ENCODE data around the gene MPZ. TPM values are rescaled to one million over a fixed set of nuclear protein-coding genes. Genes with fewer than 3 reads are reported as not detected.

Gene MPZ
- total and polyA plus RNA-seq, 9 of the 15 experiments (the other 6 are each of a cell fraction or from before 2014, with no cell fraction given): 0.22 to 16.6 (median 10.9) TPM

DNA sequence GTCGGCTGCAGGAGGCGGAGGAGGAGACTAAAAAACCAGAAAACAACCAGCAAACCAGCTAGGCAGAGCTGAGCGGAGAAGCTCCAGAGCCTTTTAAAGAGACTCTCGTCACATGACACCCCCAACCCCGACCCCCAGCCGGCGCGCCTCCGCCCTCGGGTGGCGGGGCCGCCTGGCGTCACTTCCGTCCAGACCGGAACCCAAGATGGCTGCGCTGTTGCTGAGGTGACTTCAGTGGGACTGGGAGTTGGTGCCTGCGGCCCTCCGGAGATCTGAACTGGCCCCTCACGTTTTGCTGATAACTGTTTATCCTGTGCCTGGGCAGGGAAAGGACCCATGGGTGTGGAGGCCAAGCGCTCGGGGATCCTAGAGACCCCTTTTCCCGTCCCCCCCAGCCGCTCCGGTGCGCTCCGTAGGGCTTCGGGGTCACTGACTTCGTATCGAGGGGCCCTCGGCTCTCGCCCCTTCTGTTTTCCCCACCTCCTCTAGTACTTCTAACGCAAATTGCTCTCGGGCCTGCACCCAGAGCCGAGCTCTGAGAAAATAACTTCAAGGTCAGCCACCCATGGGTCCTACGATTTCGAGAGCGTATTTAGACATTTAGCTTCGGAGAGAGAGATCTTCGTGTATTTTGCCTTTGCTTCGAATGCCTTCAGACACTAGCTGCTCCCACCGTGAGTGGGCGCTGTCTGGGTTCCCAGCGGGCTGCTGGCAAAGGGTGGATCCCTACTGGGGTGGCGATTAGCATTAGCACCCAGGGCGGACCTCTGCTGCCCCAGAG, 4.6 kb upstream of the MPZ start, which contains the start of gene SDHC (continued):
- TF ChIP-seq CHD4 (IDR thresholded peaks at IDR 0.05; ENCODE audit: insufficient read depth, insufficient replicate concordance, low read depth, low read length, poor library complexity, severe bottlenecking) (no peak), JUN (IDR thresholded peaks at IDR 0.05; ENCODE audit: borderline replicate concordance, low read depth, low read length) (no peak), JUN (CRISPR knock-in tag; IDR thresholded peaks at IDR 0.05; ENCODE audit: borderline replicate concordance) (peak; percentile 56; the same call in 1 of the 2 replicates), HNRNPK (IDR thresholded peaks at IDR 0.05; ENCODE audit: low read depth, low read length, poor library complexity, severe bottlenecking) (no peak), NR2C2 (CRISPR knock-in tag; IDR thresholded peaks at IDR 0.05) (0 out of 2 replicates have a peak, but pooled peaks have one; percentile 24), NR2C2 (tag; IDR thresholded peaks at IDR 0.05) (peak; percentile 91), TRIM28 (IDR thresholded peaks at IDR 0.05) (0 out of 2 replicates have a peak, but pooled peaks have one; percentile 14), ZNF23 (CRISPR knock-in tag; IDR thresholded peaks at IDR 0.05) (no peak), RBM22 (IDR thresholded peaks at IDR 0.05; ENCODE audit: low read depth, low read length, poor library complexity, severe bottlenecking) (peak; percentile 67), STAT5B (CRISPR knock-in tag; IDR thresholded peaks at IDR 0.05) (no peak), MEIS2 (IDR thresholded peaks at IDR 0.05; ENCODE audit: partially characterized antibody) (no peak), PHF8 (IDR thresholded peaks at IDR 0.05; ENCODE audit: borderline replicate concordance, low read length) (peak; percentile 98), PCBP1 (IDR thresholded peaks at IDR 0.05; ENCODE audit: low read depth, low read length, poor library complexity, severe bottlenecking) (no peak), CBX3 (IDR thresholded peaks at IDR 0.05; ENCODE audit: borderline replicate concordance in 1 of 2, low read length in 2 of 2) (peak in 1 of 2 experiments; percentile 66; a peak in 1 of 3 replicates), ZNF431 (CRISPR knock-in tag; IDR thresholded peaks at IDR 0.05) (no peak), FIP1L1 (IDR thresholded peaks at IDR 0.05; ENCODE audit: low read depth, low read length, poor library complexity, severe bottlenecking) (no peak), SMARCE1 (IDR thresholded peaks at IDR 0.05) (no peak), PTRF (tag; IDR thresholded peaks at IDR 0.05) (no peak), SAP30 (IDR thresholded peaks at IDR 0.05; ENCODE audit: borderline replicate concordance, insufficient read depth, low read depth, low read length, poor library complexity, severe bottlenecking) (peak; percentile 61), SMAD3 (CRISPR knock-in tag; conservative IDR thresholded peaks at IDR 0.05) (no peak)
- TF ChIP-seq, protein P1, sequence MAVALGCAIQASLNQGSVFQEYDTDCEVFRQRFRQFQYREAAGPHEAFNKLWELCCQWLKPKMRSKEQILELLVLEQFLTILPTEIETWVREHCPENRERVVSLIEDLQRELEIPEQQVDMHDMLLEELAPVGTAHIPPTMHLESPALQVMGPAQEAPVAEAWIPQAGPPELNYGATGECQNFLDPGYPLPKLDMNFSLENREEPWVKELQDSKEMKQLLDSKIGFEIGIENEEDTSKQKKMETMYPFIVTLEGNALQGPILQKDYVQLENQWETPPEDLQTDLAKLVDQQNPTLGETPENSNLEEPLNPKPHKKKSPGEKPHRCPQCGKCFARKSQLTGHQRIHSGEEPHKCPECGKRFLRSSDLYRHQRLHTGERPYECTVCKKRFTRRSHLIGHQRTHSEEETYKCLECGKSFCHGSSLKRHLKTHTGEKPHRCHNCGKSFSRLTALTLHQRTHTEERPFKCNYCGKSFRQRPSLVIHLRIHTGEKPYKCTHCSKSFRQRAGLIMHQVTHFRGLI (CRISPR knock-in tag; IDR thresholded peaks at IDR 0.05): no peak
- TF ChIP-seq, protein P2, sequence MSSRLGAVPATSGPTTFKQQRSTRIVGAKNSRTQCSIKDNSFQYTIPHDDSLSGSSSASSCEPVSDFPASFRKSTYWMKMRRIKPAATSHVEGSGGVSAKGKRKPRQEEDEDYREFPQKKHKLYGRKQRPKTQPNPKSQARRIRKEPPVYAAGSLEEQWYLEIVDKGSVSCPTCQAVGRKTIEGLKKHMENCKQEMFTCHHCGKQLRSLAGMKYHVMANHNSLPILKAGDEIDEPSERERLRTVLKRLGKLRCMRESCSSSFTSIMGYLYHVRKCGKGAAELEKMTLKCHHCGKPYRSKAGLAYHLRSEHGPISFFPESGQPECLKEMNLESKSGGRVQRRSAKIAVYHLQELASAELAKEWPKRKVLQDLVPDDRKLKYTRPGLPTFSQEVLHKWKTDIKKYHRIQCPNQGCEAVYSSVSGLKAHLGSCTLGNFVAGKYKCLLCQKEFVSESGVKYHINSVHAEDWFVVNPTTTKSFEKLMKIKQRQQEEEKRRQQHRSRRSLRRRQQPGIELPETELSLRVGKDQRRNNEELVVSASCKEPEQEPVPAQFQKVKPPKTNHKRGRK (tag; IDR thresholded peaks at IDR 0.05): no peak
- TF ChIP-seq, protein P3, sequence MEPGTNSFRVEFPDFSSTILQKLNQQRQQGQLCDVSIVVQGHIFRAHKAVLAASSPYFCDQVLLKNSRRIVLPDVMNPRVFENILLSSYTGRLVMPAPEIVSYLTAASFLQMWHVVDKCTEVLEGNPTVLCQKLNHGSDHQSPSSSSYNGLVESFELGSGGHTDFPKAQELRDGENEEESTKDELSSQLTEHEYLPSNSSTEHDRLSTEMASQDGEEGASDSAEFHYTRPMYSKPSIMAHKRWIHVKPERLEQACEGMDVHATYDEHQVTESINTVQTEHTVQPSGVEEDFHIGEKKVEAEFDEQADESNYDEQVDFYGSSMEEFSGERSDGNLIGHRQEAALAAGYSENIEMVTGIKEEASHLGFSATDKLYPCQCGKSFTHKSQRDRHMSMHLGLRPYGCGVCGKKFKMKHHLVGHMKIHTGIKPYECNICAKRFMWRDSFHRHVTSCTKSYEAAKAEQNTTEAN (CRISPR knock-in tag; IDR thresholded peaks at IDR 0.05): no peak
